ENCODE measurements around the gene HTT. TPM values are rescaled to one million over a fixed set of nuclear protein-coding genes. Genes with fewer than 3 reads are reported as not detected.

The HTT gene
- total RNA-seq, 2 donors from 2014 or later: 37.8 to 97.8 TPM

DNA sequence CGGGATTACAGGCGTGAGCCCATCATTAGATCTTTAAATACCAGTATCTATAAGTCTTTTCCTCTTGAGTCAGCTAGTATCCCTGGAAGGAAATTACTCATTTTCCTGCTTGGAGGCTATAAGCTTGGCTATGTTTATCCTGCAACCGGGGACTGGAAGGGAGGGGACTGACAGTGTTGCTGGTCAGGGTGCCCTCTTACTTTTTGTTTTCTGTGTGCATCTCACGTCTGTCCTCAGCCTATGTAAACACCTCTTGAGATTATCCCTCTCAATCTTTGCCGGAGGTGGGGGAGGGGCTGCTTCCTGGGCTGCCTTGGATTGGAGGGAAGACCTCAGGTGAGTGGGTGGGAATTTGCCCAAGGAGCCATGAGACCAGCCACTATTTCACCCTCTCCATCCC lies 37.0 kb downstream of the HTT start:
- Histone ChIP-seq H3K27ac (peak overlapping the region in 1 of 2 donors; percentile 38), H3K27me3 (replicated peaks; ENCODE audit: insufficient read depth) (no peaks in the 10 kb centered on the region), H3K4me3 (no peak overlapping the region), H3K9me3 (no peaks in the 10 kb centered on the region), H3K36me3 (peaks cover 8% of the 10 kb centered on the region in 2 donors), H3K4me1 (replicated peaks) (no peaks in the 10 kb centered on the region)
- TF ChIP-seq POLR2A (IDR thresholded peaks at IDR 0.05): no peak
- no peak for TF ChIP-seq CTCF (IDR thresholded peaks at IDR 0.05)
- TF ChIP-seq POLR2AphosphoS5 (IDR thresholded peaks at IDR 0.05): peak; percentile 5
- WGBS: 61% methylated on average over 5 of the region's 5 CpGs
- intact Hi-C loops (cut with DNase I): no loop called here
- DNase-seq (ENCODE audit: low spot score): no peak

GRCh38 chr4:3112201-3112600 lies 37.7 kb downstream of the HTT start:
- H3K27me3 ChIP-seq (replicated peaks; ENCODE audit: insufficient read depth): no peaks in the 10 kb centered on the region
- H3K9me3 ChIP-seq: no peaks in the 10 kb centered on the region
- no peak overlapping the region for H3K4me3 ChIP-seq
- DNase-seq (ENCODE audit: low spot score): no peak
- WGBS: 88% methylated on average over 4 of the region's 4 CpGs
- TF ChIP-seq POLR2A (IDR thresholded peaks at IDR 0.05) (no peak), POLR2AphosphoS5 (IDR thresholded peaks at IDR 0.05) (no peak), CTCF (IDR thresholded peaks at IDR 0.05) (no peak)
- H3K27ac ChIP-seq: peak overlapping the region in 1 of 2 donors; percentile 38
- H3K36me3 ChIP-seq: peaks cover 10% of the 10 kb centered on the region in 2 donors
- intact Hi-C loops (cut with DNase I): no loop called here
- H3K4me1 ChIP-seq (replicated peaks): no peaks in the 10 kb centered on the region

DNA sequence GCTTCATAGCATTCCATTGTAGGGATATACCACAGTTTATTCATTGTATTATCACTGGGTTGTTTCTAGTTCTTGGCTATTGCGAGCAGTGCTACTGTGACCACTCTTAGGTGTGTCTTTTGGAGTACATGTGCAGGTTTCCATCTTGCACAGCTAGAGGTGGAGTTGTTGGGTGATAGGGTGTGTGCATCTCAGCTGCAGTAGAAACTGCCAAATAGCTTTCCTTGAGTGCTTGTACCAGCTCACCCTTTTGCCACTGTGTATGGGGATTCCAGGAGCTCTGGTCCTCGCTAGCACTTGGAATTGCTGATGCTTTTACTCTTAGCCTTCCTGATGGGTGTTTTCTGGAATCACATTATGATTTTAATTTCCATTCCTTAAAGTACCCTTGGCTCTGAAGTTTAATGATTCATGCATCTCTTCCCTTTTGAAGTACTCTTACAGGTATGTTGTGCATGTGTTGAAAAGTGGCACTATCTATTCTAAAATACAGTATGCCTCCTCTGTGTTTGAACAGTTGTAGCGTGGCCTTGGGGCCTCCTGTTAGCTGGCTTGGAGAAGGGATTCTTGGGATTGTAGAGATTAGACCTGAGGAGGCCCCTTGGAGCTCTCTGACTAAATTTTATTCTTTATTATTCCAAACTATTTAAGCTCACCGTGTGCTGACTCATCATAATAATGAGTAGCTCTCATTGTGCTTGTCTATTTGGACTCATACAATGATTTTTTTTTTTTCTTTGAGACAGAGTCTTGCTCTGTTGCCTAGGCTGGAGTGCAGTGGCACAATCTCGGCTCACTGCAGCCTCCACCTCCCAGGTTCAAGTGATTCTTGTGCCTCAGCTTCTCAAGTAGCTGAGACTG lies 38.4 kb downstream of the HTT start:
- intact Hi-C loops (cut with DNase I): no loop called here
- Histone ChIP-seq H3K4me3 (no peak overlapping the region), H3K4me1 (replicated peaks) (no peaks in the 10 kb centered on the region), H3K27ac (no peak overlapping the region), H3K27me3 (replicated peaks; ENCODE audit: insufficient read depth) (no peaks in the 10 kb centered on the region), H3K9me3 (no peaks in the 10 kb centered on the region), H3K36me3 (peaks cover 10% of the 10 kb centered on the region in 2 donors)
- 88% methylated on average over 5 of the region's 5 CpGs for WGBS
- DNase-seq (ENCODE audit: low spot score): no peak
- TF ChIP-seq CTCF (IDR thresholded peaks at IDR 0.05) (no peak), POLR2AphosphoS5 (IDR thresholded peaks at IDR 0.05) (no peak), POLR2A (IDR thresholded peaks at IDR 0.05) (no peak)

GRCh38 chr4:3114377-3114776 lies 39.9 kb downstream of the HTT start:
- Histone ChIP-seq H3K36me3 (peaks cover 10% of the 10 kb centered on the region in 2 donors), H3K9me3 (no peaks in the 10 kb centered on the region), H3K27me3 (replicated peaks; ENCODE audit: insufficient read depth) (no peaks in the 10 kb centered on the region), H3K4me3 (no peak overlapping the region), H3K27ac (no peak overlapping the region), H3K4me1 (replicated peaks) (no peaks in the 10 kb centered on the region)
- intact Hi-C loops (cut with DNase I): no loop called here
- DNase-seq (ENCODE audit: low spot score): no peak
- TF ChIP-seq POLR2AphosphoS5 (IDR thresholded peaks at IDR 0.05) (no peak), POLR2A (IDR thresholded peaks at IDR 0.05) (no peak), CTCF (IDR thresholded peaks at IDR 0.05) (no peak)
- WGBS: 96% methylated on average over 6 of the region's 6 CpGs
